ENCODE results near the gene MED27.

- no peak for TF ChIP-seq CTCF (IDR thresholded peaks at IDR 0.05; ENCODE audit: control extremely low read depth in 1 of 3, insufficient read depth in 1 of 3, low read depth in 1 of 3, low read length in 3 of 3)
- no peak for TF ChIP-seq TEAD4 (IDR thresholded peaks at IDR 0.05; ENCODE audit: low read depth, low read length)
- no peak for TF ChIP-seq PHF8 (conservative IDR thresholded peaks at IDR 0.05; ENCODE audit: low read depth, low read length)
These were observed 36.0 kb downstream of the MED27 start for GRCh38 chr9:132043708-132044107.
